Urinary bladder (tissue), 4 donors: ENCODE measurements around the gene A1BG. TPM values are rescaled to one million over a fixed set of nuclear protein-coding genes. Genes with fewer than 3 reads are reported as not detected.
"Not testable (repeated sequence)": the region's sequence is repeated elsewhere in the genome, so short reads cannot be mapped to it uniquely, and the experiment has no call there.

Experiments used
- DNase-seq: peaks from one replicate; pipeline ENCODE4 v3.0.0-alpha.2; 2015; ENCODE audit errors: extremely low spot score
- H3K27ac ChIP-seq: one replicate; pipeline ENCODE4 v1.5.1; 2013; ENCODE audit warnings: low read depth, mild to moderate bottlenecking, moderate library complexity
- H3K36me3 ChIP-seq: one replicate; pipeline ENCODE4 v1.6.1; 2013; ENCODE audit warnings: mild to moderate bottlenecking, moderate library complexity; ENCODE audit not compliant: insufficient read depth
- H3K4me1 ChIP-seq: one replicate; pipeline ENCODE4 v1.6.1; 2013; ENCODE audit warnings: mild to moderate bottlenecking, moderate library complexity; ENCODE audit not compliant: insufficient read depth
- H3K4me3 ChIP-seq: one replicate; pipeline ENCODE4 v1.5.1; 2013; ENCODE audit warnings: low read depth, low read length
- WGBS: extraction: QIAGEN DNeasy Blood & Tissue Kit; methylation state at CpG from one replicate; pipeline ENCODE4 v1.1.7; 2013; 5-methylcytosine and 5-hydroxymethylcytosine counted together
- polyA plus RNA-seq: library from polyadenylated mRNA; stranded (reverse); fragments of 200-250 nt; gene quantifications from one replicate; pipeline ENCODE4 v1.2.3, GENCODE V29; 2013
- total RNA-seq: library from RNA; depleted of rRNA; stranded (reverse); fragments of >200 nt; gene quantifications from one replicate; pipeline ENCODE4 v1.2.3, GENCODE V29; 2014
- donor health status: healthy with polysubstance abuse.
- donor health status: healthy.

Gene A1BG
- total and polyA plus RNA-seq, 2 donors: 0.69 to 19.3 TPM

DNA sequence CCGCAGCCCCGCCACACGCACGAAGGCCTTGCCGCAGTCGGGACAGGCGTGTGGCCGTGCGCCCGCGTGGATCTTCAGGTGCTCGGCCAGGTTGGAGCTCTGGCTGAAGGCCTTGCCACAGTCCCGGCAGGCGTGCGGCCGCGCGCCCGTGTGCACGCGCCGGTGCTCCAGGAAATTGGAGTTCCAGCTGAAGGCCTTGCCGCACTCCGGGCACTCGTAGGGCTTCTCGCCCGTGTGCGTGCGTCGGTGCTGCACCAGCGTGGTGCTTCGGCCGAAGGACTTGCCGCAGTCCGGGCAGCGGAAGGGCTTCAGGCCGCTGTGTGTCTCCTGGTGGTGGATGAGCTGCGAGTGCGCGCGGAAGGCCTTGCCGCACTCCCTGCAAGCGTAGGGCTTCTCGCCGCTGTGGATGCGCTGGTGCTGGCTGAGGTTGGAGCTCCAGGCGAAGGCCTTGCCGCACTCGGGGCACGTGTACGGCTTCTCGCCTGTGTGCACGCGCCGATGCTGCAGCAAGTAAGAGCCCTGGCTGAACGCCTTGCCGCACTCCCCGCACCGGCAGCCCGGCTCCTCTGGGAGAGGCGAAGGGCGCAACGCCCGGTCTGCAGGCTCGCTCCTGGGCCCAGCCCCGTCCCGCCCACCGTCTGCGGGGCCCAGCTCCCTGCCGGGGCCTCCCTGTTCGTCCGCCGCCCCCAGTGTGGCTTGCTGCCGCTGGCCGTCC lies 3.6 kb upstream of the A1BG start:
- DNase-seq: no peak
- Histone ChIP-seq H3K36me3 (no peaks in the 10 kb centered on the region), H3K27ac (no peak overlapping the region), H3K4me1 (no peaks in the 10 kb centered on the region), H3K4me3 (peak overlapping the region; percentile 8)
- 15% methylated on average over 75 of the region's 75 CpGs for WGBS

GRCh38 chr19:58355908-58356765 lies 2.8 kb upstream of the A1BG start:
- no peaks in the 10 kb centered on the region for H3K36me3 ChIP-seq
- H3K4me1 ChIP-seq: no peaks in the 10 kb centered on the region
- no peak for DNase-seq
- peak overlapping the region; percentile 8 for H3K4me3 ChIP-seq
- WGBS: 8% methylated on average over 94 of the region's 94 CpGs
- no peak overlapping the region for H3K27ac ChIP-seq

DNA sequence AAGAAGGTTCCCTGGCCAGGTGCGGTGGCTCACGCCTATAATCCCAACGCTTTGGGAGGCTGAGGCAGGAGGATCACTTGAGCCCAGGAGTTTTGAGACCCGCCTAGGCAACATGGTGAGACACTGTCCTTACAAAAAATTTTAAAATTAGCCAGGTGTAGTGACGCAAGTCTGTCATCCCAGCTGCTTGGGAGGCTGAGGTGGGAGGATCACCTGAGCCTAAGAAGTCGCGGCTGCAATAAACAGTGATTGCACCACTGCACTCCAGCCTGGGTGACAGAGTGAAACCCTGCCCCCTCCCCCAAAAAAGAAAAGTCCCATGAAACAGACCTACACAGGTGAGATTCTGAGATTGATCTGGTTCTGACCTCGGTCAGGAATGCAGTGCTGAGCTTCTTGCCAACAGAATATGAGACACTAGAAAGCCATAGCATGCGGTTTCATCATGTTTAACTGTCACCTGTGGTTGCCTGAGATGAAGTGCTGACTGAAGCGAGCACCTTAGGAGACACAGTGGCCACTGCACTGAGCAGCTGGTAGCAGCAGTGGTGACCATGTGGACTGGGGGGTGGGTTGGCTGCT lies 2.0 kb upstream of the A1BG start:
- H3K36me3 ChIP-seq: no peaks in the 10 kb centered on the region
- 91% methylated on average over 10 of the region's 10 CpGs for WGBS
- H3K27ac ChIP-seq: no peak overlapping the region
- no peaks in the 10 kb centered on the region for H3K4me1 ChIP-seq
- H3K4me3 ChIP-seq: no peak overlapping the region
- no peak for DNase-seq

DNA sequence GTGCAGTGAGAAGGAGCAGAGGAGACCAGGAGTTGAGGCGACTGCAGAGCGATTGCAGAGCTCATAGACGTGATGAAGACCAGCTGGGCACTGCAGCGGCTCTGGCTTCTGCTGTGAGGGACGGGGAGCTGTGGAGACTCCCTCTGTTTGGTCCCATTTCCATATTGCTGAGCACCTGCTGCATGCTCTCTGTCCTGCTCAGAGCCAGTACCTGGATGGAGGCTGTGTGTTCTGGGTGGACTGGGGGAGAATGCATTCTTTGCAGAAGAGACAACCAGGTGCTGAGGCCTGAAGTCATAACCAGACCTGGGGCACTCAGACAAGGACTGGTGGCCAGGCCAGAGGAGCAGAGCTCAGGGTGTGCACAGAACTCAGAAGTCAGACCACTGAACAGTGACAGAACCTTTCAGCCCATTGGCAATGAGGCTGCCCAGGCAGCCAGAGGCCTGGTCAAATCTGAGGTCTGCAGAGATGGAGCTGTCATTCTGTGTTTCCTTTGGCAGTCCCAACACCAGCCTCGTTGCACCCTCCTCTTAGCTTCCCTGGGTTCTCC lies 1.3 kb upstream of the A1BG start:
- WGBS: 62% methylated on average over 6 of the region's 6 CpGs
- H3K4me1 ChIP-seq: no peaks in the 10 kb centered on the region
- DNase-seq: no peak
- no peaks in the 10 kb centered on the region for H3K36me3 ChIP-seq
- H3K27ac ChIP-seq: no peak overlapping the region
- no peak overlapping the region for H3K4me3 ChIP-seq

DNA sequence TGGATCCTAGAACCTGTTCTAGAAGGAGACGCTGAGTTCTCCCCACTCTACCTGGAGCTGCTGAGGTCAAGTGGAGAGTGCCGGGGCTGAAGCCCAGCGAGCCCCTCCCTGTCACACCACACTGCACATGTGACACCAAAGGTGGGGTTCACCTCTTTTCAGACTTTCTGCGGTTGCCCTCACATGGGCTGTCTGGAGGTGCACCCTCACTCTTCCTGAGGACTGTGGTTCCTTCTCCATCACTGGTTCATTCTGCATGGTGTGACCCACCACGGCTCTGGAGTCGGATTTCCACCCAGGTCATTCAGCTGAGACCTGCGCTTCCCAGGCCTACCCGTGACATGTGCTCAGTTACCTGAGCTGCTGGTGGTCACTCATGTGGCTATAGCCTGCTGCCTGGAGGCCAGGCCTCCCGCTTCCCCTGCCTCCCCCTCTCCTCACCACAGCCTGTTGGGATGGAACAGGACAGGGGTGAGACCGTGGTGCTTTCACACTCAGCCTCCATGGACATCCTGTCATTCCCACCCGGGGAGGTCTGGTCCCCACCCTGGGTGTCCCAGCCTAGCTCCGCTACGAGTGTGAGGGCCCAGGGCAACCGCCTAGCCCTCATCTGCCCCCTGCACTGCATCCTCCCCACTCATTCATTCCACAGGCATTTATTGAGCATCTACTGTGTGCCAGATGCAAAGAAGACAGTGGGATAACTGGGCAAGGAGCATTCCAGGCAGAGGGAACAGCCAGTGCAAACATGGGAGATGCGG lies 605 bp upstream of the A1BG start:
- H3K4me1 ChIP-seq: no peaks in the 10 kb centered on the region
- DNase-seq: no peak
- H3K27ac ChIP-seq: no peak overlapping the region
- no peaks in the 10 kb centered on the region for H3K36me3 ChIP-seq
- H3K4me3 ChIP-seq: no peak overlapping the region
- WGBS: 87% methylated on average over 15 of the region's 15 CpGs

DNA sequence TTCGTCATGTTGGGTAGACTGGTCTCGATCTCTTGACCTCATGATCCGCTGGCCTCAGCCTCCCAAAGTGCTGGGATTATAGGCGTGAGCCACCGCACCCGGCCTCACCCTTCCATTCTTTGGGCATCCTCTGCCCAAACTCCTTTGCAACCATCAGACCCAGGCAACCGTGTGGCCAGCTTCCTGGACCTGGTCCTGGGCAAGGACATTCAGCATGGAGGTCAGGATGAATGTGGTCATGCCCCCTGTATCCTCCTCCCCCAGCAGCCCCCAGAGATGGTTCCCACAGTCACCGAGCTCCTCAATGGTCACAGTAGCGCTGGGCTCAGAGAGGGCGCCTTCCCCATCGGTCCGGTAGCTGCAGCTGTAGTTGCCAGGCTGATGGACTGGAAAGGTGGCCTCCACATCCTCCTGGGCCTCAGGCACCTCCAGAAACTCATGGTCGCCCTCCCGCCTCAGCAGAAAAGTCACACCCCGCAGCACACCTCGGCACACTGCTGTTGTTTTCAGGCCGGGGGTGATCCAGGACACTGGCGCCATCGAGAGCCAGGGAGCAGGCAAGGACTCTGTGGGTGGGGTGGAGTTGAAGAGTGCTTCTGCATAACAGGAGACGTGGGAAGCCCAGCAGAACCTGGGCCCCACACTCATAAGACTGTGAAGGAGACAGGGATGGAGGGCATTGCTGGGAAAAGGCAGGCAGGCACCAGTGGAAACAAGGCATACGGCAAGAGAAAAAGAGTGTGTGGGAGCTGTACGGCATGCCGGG lies 1.1 kb downstream of the A1BG start:
- no peak for DNase-seq
- Histone ChIP-seq H3K27ac (no peak overlapping the region), H3K4me1 (no peaks in the 10 kb centered on the region), H3K4me3 (no peak overlapping the region), H3K36me3 (no peaks in the 10 kb centered on the region)
- WGBS: 84% methylated on average over 23 of the region's 23 CpGs

GRCh38 chr19:58351558-58351878 lies 1.8 kb downstream of the A1BG start:
- Histone ChIP-seq H3K27ac (no peak overlapping the region), H3K4me1 (no peaks in the 10 kb centered on the region), H3K36me3 (no peaks in the 10 kb centered on the region), H3K4me3 (no peak overlapping the region)
- 86% methylated on average over 9 of the region's 9 CpGs for WGBS
- no peak for DNase-seq

DNA sequence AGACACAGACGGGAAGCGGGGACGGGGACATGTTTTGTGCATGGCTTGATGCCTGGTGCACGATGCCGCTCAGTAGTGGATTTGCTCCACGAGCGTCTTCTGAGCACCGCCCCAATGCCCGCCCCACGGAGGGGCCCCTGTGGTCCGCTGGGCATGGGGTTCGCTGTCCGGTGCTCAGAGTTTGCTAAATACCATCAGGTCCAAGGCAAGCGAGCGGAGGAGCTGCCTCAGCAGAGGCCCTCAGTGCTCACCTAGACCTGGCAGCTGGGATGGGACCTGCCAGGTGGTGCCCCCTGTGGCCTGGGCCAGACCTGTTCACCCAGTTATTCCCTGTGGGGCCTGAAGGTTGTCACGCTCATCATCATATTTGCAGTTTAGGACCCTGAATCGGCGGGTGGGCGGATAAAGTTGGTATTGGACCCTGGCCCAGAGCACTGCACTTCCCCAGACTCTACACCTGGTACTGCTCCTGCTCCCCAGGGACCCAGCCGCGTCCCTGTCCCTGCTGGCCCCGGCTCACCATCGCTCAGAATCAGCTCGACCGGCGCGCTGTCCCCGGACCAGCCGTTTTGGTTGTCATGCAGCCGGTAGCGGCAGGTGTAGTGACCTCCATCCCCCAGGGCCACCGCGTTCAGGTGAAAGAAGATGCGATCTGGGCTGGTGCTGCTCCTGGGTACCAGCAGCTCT lies 2.3 kb downstream of the A1BG start:
- Histone ChIP-seq H3K4me1 (no peaks in the 10 kb centered on the region), H3K27ac (no peak overlapping the region), H3K36me3 (no peaks in the 10 kb centered on the region), H3K4me3 (no peak overlapping the region)
- 60% methylated on average over 34 of the region's 34 CpGs for WGBS
- no peak for DNase-seq

GRCh38 chr19:58350001-58350861 lies 3.1 kb downstream of the A1BG start:
- 14% methylated on average over 84 of the region's 84 CpGs for WGBS
- Histone ChIP-seq H3K4me1 (no peaks in the 10 kb centered on the region), H3K4me3 (no peak overlapping the region), H3K27ac (no peak overlapping the region), H3K36me3 (no peaks in the 10 kb centered on the region)
- no peak for DNase-seq

DNA sequence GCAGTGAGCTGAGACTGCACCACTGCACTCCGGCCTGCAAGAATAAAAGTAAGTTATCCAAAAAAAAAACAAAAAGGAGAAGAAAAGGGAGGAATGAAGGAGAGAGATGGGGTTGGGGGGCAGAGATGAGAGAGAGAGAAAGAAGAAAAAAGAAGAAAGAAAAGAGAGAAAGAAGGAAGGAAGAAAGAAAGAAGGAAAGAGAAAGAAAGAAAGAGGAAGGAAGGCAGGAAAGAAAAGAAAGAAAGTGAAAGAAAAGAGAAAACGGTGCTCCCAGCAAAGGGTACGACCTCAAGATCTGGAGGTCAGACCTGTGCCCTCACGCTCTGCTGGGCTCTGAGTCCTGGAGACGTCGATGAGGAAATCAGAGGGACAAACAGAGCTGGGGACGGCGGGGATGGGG lies 3.7 kb downstream of the A1BG start:
- Histone ChIP-seq H3K4me3 (no peak overlapping the region), H3K27ac (no peak overlapping the region), H3K4me1 (no peaks in the 10 kb centered on the region), H3K36me3 (no peaks in the 10 kb centered on the region)
- WGBS: 32% methylated on average over 8 of the region's 8 CpGs
- no peak for DNase-seq

- not testable (repeated sequence) for H3K36me3 ChIP-seq, DNase-seq, H3K27ac ChIP-seq, H3K4me1 ChIP-seq
- 27% methylated on average over 12 of the region's 12 CpGs for WGBS
- peak overlapping the region; percentile 23 for H3K4me3 ChIP-seq
Measured at GRCh38 chr19:58348080-58348479, 5.2 kb downstream of the A1BG start.
